HEK293 (cell line): ENCODE results near the gene PIP4K2B.
A peak's percentile ranks its signal among the peaks of the same experiment; 100 is the strongest.

Experiments
- CTCF ChIP-seq: fragments of 450-650 bp; formaldehyde crosslinking; IDR thresholded peaks from 2 replicates; pipeline ENCODE4 v1.5.1; 2016; ENCODE audit warnings: missing biosample characterization, missing genetic modification characterization
- PRDM2 ChIP-seq: fragments of 450-650 bp; formaldehyde crosslinking; IDR thresholded peaks from 2 replicates; pipeline ENCODE4 v1.5.1; 2016; ENCODE audit warnings: missing biosample characterization, missing genetic modification characterization, borderline replicate concordance
- SP7 ChIP-seq: fragments of 450-650 bp; formaldehyde crosslinking; IDR thresholded peaks from 2 replicates; pipeline ENCODE4 v1.5.1; 2016; ENCODE audit warnings: missing biosample characterization, missing genetic modification characterization
- ZNF585B ChIP-seq: fragments of 450-650 bp; formaldehyde crosslinking; IDR thresholded peaks from 2 replicates; pipeline ENCODE4 v1.5.1; 2016; ENCODE audit warnings: missing biosample characterization, missing genetic modification characterization
- ZNF768 ChIP-seq: fragments of 450-650 bp; formaldehyde crosslinking; IDR thresholded peaks from 2 replicates; pipeline ENCODE4 v1.5.1; 2018; ENCODE audit warnings: missing biosample characterization, mild to moderate bottlenecking, missing genetic modification characterization

DNA sequence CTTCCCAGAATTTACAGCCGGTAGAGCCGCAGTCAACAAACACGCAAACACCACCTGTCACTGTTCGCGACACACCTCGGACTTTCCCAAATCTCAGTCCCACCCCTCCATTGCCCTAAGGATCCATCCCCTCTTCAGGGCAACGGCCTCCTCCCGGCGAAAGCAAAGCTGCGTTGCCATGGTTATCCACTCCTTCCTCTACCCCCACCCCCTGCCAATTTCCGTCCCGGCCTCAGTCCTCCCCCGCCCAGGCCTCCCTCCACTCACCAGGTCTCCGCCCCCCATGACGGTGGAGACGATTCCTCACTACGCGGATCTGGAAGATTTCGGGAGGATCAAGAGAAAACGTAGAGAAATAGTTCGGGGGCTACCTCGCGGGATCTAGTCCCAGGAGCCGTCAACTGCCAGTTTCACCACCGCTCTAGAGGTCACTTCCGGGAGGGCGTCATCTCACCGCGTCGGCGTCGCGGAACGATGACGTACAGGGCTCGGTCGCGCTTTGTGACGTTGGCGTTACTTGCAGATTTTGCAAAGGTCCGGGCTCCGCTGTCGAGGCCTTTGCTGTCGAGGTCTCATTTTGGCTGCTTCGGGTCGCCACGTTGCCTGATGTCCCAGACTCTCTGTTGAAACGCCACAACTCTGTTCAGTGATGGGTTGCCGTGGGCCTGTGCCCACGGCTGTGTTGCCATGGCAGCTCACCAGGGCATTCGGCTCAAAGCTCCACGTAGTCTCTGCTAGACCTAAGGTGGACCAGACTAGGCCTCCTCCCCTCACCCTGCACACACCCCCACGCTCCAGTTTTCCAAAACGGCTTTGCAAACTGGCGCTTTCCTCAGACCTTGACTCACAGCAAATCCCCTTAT lies 25.8 kb upstream of the PIP4K2B start, which contains the start of gene CWC25:
- TF ChIP-seq PRDM2: no peak
- TF ChIP-seq ZNF585B (tag by site-specific recombination): no peak
- TF ChIP-seq ZNF768 (tag by site-specific recombination): no peak
- peak; percentile 87 for TF ChIP-seq SP7
- no peak for TF ChIP-seq CTCF
